Measurements from ENCODE around the gene ATP5PD.
A peak's percentile ranks its signal among the peaks of the same experiment; 100 is the strongest.

The ATP5PD gene

DNA sequence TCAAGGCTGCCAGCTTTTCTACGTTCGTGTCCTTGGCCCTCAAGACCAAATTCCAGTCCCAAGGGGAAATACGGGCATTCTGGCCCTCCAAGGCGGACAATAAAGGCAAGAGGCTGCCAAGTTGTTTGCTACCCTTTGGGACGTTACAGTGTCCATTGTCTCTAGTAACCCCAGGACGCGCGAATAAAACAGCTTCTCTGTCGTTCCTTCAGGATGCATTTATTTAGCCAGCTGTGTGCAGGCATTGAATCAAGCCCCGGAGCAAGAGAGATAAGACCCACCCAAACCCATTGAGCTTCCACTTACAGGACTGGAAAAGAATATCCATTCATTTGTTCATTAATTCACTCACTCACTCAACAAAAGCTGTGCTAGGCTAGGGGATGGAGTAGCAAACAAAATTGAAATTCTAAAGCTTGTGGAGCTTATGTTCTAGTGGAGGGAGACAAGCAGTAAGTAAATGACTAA lies 33.6 kb downstream of the ATP5PD start (continued):
- TF ChIP-seq, protein P1, sequence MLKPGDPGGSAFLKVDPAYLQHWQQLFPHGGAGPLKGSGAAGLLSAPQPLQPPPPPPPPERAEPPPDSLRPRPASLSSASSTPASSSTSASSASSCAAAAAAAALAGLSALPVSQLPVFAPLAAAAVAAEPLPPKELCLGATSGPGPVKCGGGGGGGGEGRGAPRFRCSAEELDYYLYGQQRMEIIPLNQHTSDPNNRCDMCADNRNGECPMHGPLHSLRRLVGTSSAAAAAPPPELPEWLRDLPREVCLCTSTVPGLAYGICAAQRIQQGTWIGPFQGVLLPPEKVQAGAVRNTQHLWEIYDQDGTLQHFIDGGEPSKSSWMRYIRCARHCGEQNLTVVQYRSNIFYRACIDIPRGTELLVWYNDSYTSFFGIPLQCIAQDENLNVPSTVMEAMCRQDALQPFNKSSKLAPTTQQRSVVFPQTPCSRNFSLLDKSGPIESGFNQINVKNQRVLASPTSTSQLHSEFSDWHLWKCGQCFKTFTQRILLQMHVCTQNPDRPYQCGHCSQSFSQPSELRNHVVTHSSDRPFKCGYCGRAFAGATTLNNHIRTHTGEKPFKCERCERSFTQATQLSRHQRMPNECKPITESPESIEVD (tag by site-specific recombination; IDR thresholded peaks at IDR 0.05) = no peak
- TF ChIP-seq ZNF214 (tag by site-specific recombination; IDR thresholded peaks at IDR 0.05; ENCODE audit: borderline replicate concordance) (no peak), ZNF37A (tag by site-specific recombination; IDR thresholded peaks at IDR 0.05) (no peak), ZNF600 (tag by site-specific recombination; IDR thresholded peaks at IDR 0.05) (no peak), ZNF169 (tag by site-specific recombination; IDR thresholded peaks at IDR 0.05) (no peak), ZNF785 (tag by site-specific recombination; IDR thresholded peaks at IDR 0.05) (no peak), KLF8 (tag by site-specific recombination; IDR thresholded peaks at IDR 0.05) (no peak), ZNF10 (tag by site-specific recombination; IDR thresholded peaks at IDR 0.05) (no peak)

DNA sequence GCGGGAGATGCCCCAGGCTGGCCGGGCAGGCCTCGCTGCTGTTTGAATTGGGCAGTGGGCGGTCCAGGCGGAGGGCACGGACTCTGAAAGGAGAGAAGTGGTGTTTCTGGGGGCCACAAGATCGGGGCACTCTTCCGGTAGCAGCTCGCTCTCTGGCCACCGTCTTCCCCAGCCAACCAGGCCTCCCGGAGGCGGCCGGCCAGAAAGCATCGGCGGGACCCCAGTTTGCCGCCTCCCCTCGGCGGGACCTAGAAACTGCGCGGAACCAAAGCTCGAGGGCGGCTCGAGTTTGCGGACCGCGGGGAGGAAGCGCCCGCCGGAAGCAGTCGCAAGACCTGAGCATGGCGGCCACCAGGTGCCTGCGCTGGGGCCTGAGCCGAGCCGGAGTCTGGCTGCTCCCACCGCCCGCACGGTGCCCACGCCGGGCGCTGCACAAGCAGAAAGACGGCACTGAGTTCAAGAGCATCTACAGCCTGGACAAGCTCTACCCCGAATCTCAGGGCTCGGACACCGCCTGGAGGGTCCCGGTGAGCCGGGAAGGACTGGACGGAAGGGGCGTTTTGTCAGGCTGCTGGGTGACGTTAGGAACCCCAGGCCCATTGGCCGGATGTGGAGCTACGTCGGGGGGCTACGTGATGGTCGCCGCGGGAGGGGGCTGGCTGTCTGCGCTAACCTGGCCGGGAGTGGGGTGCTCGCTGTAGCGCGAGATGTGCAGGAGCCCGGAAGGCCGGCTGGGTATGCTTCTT lies 34.2 kb downstream of the ATP5PD start, which contains the start of gene MRPL58:
TSS of gene MRPL58 (plus strand) at position 325 of the 746 bp plus-strand sequence. CDS start at position 342, 17 bp downstream.
- Histone ChIP-seq H3K4me3 (ENCODE audit: low read depth, low read length) (peak within 1 kb of the TSS; percentile 81), H3K9me3 (ENCODE audit: control insufficient read depth, insufficient read depth, low read depth, low read length) (no peaks in the 10 kb centered on the region), H3K27ac (ENCODE audit: extremely low read depth, low read depth, low read length) (peak within 1 kb of the TSS; percentile 83), H3K36me3 (ENCODE audit: control insufficient read depth in 2 of 2, insufficient read depth in 1 of 2, low read length in 2 of 2) (peaks cover 12 to 17% of the 10 kb centered on the region in 2 experiments; a peak in 2 of 3 replicates), H3K4me1 (ENCODE audit: control insufficient read depth, insufficient read depth, low read length) (peaks cover 26% of the 10 kb centered on the region)
- ChIA-PET POLR2A (interaction anchor here (0.6 to 3.7 kb wide), 34 partner anchors 9 to 716 kb away, joined by 3 to 46 read pairs (median 5); partner anchors contain the start of genes ATP5PD, CDR2L, FDXR and GRB2), CTCF (interaction anchor here (0.6 to 4.3 kb wide), 23 partner anchors 10 to 221 kb away, joined by 3 to 62 read pairs (median 4); partner anchors contain the start of genes CDR2L and NT5C)
- TF ChIP-seq ZNF521 (tag by site-specific recombination; IDR thresholded peaks at IDR 0.05) (no peak), SETDB1 (IDR thresholded peaks at IDR 0.05; ENCODE audit: insufficient read length, low read length) (no peak), MEIS1 (CRISPR knock-in tag; IDR thresholded peaks at IDR 0.05; ENCODE audit: borderline replicate concordance) (no peak), ZNF426 (tag by site-specific recombination; IDR thresholded peaks at IDR 0.05) (no peak), ZBTB20 (tag by site-specific recombination; IDR thresholded peaks at IDR 0.05) (peak; percentile 52; the same call in 1 of the 2 replicates), RBAK (tag by site-specific recombination; IDR thresholded peaks at IDR 0.05) (no peak), ZNF549 (tag by site-specific recombination; IDR thresholded peaks at IDR 0.05) (no peak), GLI4 (tag by site-specific recombination; IDR thresholded peaks at IDR 0.05) (peak; percentile 91; the same call in 1 of the 2 replicates), ZNF610 (tag by site-specific recombination; IDR thresholded peaks at IDR 0.05; ENCODE audit: borderline replicate concordance) (peak; percentile 83), ZBTB7A (tag by site-specific recombination; IDR thresholded peaks at IDR 0.05; ENCODE audit: low read depth) (peak; percentile 94), ZNF114 (tag by site-specific recombination; IDR thresholded peaks at IDR 0.05) (no peak), HOXA7 (CRISPR knock-in tag; IDR thresholded peaks at IDR 0.05; ENCODE audit: borderline replicate concordance) (no peak), KLF9 (tag by site-specific recombination; IDR thresholded peaks at IDR 0.05; ENCODE audit: low read depth) (peak; percentile 66), ZNF473 (tag by site-specific recombination; IDR thresholded peaks at IDR 0.05) (no peak), BCL11A (tag by site-specific recombination; IDR thresholded peaks at IDR 0.05; ENCODE audit: low read depth) (peak; percentile 12), ZNF76 (tag by site-specific recombination; IDR thresholded peaks at IDR 0.05; ENCODE audit: borderline replicate concordance, low read depth) (peak; percentile 83; the same call in 1 of the 2 replicates), ZNF677 (tag by site-specific recombination; IDR thresholded peaks at IDR 0.05) (no peak), ZNF596 (tag by site-specific recombination; IDR thresholded peaks at IDR 0.05) (no peak), ZNF561 (tag by site-specific recombination; IDR thresholded peaks at IDR 0.05; ENCODE audit: borderline replicate concordance) (peak; percentile 80), ZNF169 (tag by site-specific recombination; IDR thresholded peaks at IDR 0.05) (no peak), KLF8 (tag by site-specific recombination; IDR thresholded peaks at IDR 0.05) (peak; percentile 85; the same call in 1 of the 2 replicates), TCF7L2 (IDR thresholded peaks at IDR 0.05; ENCODE audit: borderline replicate concordance, low read depth, low read length) (no peak)
- TF ChIP-seq, protein P2, sequence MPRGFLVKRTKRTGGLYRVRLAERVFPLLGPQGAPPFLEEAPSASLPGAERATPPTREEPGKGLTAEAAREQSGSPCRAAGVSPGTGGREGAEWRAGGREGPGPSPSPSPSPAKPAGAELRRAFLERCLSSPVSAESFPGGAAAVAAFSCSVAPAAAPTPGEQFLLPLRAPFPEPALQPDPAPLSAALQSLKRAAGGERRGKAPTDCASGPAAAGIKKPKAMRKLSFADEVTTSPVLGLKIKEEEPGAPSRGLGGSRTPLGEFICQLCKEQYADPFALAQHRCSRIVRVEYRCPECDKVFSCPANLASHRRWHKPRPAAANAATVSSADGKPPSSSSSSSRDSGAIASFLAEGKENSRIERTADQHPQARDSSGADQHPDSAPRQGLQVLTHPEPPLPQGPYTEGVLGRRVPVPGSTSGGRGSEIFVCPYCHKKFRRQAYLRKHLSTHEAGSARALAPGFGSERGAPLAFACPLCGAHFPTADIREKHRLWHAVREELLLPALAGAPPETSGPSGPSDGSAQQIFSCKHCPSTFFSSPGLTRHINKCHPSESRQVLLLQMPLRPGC (tag by site-specific recombination; IDR thresholded peaks at IDR 0.05) = peak; percentile 74
- TF ChIP-seq, protein P3, sequence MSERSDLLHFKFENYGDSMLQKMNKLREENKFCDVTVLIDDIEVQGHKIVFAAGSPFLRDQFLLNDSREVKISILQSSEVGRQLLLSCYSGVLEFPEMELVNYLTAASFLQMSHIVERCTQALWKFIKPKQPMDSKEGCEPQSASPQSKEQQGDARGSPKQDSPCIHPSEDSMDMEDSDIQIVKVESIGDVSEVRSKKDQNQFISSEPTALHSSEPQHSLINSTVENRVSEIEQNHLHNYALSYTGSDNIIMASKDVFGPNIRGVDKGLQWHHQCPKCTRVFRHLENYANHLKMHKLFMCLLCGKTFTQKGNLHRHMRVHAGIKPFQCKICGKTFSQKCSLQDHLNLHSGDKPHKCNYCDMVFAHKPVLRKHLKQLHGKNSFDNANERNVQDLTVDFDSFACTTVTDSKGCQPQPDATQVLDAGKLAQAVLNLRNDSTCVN (tag by site-specific recombination; optimal IDR thresholded peaks at IDR 0.05) = peak; percentile 65
- TF ChIP-seq, protein P4, sequence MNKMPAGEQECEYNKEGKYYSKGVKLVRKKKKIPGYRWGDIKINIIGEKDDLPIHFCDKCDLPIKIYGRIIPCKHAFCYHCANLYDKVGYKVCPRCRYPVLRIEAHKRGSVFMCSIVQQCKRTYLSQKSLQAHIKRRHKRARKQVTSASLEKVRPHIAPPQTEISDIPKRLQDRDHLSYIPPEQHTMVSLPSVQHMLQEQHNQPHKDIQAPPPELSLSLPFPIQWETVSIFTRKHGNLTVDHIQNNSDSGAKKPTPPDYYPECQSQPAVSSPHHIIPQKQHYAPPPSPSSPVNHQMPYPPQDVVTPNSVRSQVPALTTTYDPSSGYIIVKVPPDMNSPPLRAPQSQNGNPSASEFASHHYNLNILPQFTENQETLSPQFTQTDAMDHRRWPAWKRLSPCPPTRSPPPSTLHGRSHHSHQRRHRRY (tag by site-specific recombination; IDR thresholded peaks at IDR 0.05) = peak; percentile 37; the same call in 1 of the 2 replicates
